ENCODE data around the gene MIEF1.

Gene MIEF1

GRCh38 chr22:39554151-39554550 lies 52.1 kb downstream of the MIEF1 start:
- ATAC-seq, result no peak
- TF ChIP-seq RARB (CRISPR knock-in tag; IDR thresholded peaks at IDR 0.05) (no peak), ESRRG (CRISPR knock-in tag; IDR thresholded peaks at IDR 0.05) (no peak), OSR1 (CRISPR knock-in tag; IDR thresholded peaks at IDR 0.05) (no peak), BACH2 (CRISPR knock-in tag; IDR thresholded peaks at IDR 0.05; ENCODE audit: borderline replicate concordance) (no peak), TCF4 (CRISPR knock-in tag; IDR thresholded peaks at IDR 0.05; ENCODE audit: borderline replicate concordance) (no peak), PPARA (CRISPR knock-in tag; IDR thresholded peaks at IDR 0.05; ENCODE audit: borderline replicate concordance) (no peak), SNAI2 (CRISPR knock-in tag; IDR thresholded peaks at IDR 0.05) (no peak), ZNF70 (CRISPR knock-in tag; IDR thresholded peaks at IDR 0.05) (no peak), ISL1 (CRISPR knock-in tag; IDR thresholded peaks at IDR 0.05) (no peak), ZFP3 (CRISPR knock-in tag; IDR thresholded peaks at IDR 0.05) (no peak), CSDC2 (CRISPR knock-in tag; IDR thresholded peaks at IDR 0.05) (no peak)
- TF ChIP-seq, protein P1, sequence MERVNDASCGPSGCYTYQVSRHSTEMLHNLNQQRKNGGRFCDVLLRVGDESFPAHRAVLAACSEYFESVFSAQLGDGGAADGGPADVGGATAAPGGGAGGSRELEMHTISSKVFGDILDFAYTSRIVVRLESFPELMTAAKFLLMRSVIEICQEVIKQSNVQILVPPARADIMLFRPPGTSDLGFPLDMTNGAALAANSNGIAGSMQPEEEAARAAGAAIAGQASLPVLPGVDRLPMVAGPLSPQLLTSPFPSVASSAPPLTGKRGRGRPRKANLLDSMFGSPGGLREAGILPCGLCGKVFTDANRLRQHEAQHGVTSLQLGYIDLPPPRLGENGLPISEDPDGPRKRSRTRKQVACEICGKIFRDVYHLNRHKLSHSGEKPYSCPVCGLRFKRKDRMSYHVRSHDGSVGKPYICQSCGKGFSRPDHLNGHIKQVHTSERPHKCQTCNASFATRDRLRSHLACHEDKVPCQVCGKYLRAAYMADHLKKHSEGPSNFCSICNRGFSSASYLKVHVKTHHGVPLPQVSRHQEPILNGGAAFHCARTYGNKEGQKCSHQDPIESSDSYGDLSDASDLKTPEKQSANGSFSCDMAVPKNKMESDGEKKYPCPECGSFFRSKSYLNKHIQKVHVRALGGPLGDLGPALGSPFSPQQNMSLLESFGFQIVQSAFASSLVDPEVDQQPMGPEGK (CRISPR knock-in tag; IDR thresholded peaks at IDR 0.05; ENCODE audit: borderline replicate concordance), result no peak

DNA sequence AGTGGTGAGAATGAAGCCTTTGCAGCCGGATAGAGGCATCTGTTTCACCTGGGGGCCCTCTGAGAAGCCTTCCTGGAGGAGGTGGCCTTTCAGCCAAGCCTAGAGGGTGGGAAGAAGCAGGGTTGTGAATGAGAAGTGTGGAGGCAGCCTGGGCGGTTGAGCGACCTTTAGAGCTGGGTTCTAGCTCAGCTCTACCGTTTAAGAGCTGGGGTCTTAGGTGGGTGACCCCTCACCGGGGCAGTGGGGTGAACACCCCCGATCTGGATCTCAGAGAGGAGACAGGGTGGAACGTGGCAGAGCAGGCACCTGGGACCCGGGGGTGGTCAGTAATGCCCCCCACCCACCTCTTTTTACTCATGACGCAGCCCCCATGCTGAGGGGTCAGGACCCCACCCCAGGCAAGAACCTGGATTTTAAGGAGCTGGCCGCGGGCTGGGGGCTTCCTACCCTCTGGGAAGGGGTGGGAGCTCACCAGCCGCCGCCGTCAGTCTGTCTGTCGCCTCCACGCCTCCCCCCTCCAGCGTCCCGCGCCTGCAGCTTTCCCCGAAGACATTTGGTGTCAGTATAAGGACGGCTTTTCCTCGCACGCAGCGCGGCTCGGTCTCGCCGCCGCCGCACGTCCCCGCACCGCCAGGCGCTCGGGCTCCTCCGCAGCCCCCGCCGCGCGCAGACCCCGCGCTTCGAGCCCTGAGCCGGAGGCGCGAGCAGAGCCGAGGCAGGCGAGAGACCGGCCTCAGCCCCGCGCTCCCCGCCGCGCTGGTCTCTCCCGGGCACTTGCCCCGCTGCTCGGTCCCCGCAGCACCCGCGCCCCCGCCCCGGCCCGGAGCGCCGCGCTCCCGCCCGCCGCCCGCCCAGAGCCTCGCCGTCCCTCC lies 55.1 kb downstream of the MIEF1 start:
- TF ChIP-seq OSR1 (CRISPR knock-in tag; IDR thresholded peaks at IDR 0.05) (no peak), ZC3H10 (CRISPR knock-in tag; IDR thresholded peaks at IDR 0.05) (no peak), POU6F1 (CRISPR knock-in tag; IDR thresholded peaks at IDR 0.05; ENCODE audit: borderline replicate concordance, low read depth) (no peak), CSRNP3 (CRISPR knock-in tag; IDR thresholded peaks at IDR 0.05) (no peak), CSDC2 (CRISPR knock-in tag; IDR thresholded peaks at IDR 0.05) (no peak), SNAI2 (CRISPR knock-in tag; IDR thresholded peaks at IDR 0.05) (no peak), ZNF8 (CRISPR knock-in tag; IDR thresholded peaks at IDR 0.05) (no peak)
- TF ChIP-seq, protein P2, sequence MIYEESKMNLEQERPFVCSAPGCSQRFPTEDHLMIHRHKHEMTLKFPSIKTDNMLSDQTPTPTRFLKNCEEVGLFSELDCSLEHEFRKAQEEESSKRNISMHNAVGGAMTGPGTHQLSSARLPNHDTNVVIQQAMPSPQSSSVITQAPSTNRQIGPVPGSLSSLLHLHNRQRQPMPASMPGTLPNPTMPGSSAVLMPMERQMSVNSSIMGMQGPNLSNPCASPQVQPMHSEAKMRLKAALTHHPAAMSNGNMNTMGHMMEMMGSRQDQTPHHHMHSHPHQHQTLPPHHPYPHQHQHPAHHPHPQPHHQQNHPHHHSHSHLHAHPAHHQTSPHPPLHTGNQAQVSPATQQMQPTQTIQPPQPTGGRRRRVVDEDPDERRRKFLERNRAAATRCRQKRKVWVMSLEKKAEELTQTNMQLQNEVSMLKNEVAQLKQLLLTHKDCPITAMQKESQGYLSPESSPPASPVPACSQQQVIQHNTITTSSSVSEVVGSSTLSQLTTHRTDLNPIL (CRISPR knock-in tag; IDR thresholded peaks at IDR 0.05; ENCODE audit: low read depth), result no peak
- ATAC-seq, result no peak

GRCh38 chr22:39558254-39558727 lies 56.2 kb downstream of the MIEF1 start:
- no peak for ATAC-seq
- TF ChIP-seq ZC3H10 (CRISPR knock-in tag; IDR thresholded peaks at IDR 0.05), result no peak
- no peak for TF ChIP-seq OSR1 (CRISPR knock-in tag; IDR thresholded peaks at IDR 0.05)

DNA sequence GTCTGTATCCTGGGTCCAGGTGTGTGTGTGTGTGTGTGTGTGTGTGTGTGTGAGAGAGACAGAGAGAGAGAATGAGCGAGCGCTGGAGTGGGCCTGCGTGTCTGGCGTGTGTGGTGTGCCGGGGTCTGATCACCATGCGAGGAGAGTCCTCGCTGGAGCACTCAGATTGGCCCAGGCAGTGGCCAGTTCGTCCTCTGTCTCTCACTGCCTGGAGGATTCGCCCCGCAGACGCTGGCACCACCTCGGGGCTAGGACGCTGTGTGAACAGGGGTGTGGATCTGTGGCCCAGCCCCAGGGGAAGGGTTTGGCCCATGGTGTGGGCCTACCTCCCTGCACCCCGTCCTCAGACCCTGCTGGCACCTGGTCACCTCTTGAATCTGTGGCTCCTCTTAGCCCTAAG lies 56.9 kb downstream of the MIEF1 start:
- TF ChIP-seq POU6F1 (CRISPR knock-in tag; IDR thresholded peaks at IDR 0.05; ENCODE audit: borderline replicate concordance, low read depth), result no peak
- TF ChIP-seq OSR1 (CRISPR knock-in tag; IDR thresholded peaks at IDR 0.05), result no peak
- TF ChIP-seq ZC3H10 (CRISPR knock-in tag; IDR thresholded peaks at IDR 0.05), result no peak
- no peak for TF ChIP-seq ZFP30 (CRISPR knock-in tag; IDR thresholded peaks at IDR 0.05)
- TF ChIP-seq SNAI2 (CRISPR knock-in tag; IDR thresholded peaks at IDR 0.05), result no peak
- no peak for TF ChIP-seq PPARA (CRISPR knock-in tag; IDR thresholded peaks at IDR 0.05; ENCODE audit: borderline replicate concordance)
- no peak for TF ChIP-seq ESRRG (CRISPR knock-in tag; IDR thresholded peaks at IDR 0.05)
- TF ChIP-seq ARNTL (CRISPR knock-in tag; IDR thresholded peaks at IDR 0.05; ENCODE audit: borderline replicate concordance, low read depth), result no peak
- no peak for TF ChIP-seq ZNF565 (CRISPR knock-in tag; conservative IDR thresholded peaks at IDR 0.05; ENCODE audit: low read depth)
- no peak for TF ChIP-seq BACH2 (CRISPR knock-in tag; IDR thresholded peaks at IDR 0.05; ENCODE audit: borderline replicate concordance)
- TF ChIP-seq, protein P1 (CRISPR knock-in tag; IDR thresholded peaks at IDR 0.05; ENCODE audit: borderline replicate concordance), result no peak
- TF ChIP-seq GLIS3 (CRISPR knock-in tag; IDR thresholded peaks at IDR 0.05), result no peak
- TF ChIP-seq ZNF70 (CRISPR knock-in tag; IDR thresholded peaks at IDR 0.05), result no peak
- TF ChIP-seq CSDC2 (CRISPR knock-in tag; IDR thresholded peaks at IDR 0.05), result no peak
- no peak for TF ChIP-seq ISL1 (CRISPR knock-in tag; IDR thresholded peaks at IDR 0.05)
- TF ChIP-seq TCF4 (CRISPR knock-in tag; IDR thresholded peaks at IDR 0.05; ENCODE audit: borderline replicate concordance), result no peak
- no peak for TF ChIP-seq ZNF8 (CRISPR knock-in tag; IDR thresholded peaks at IDR 0.05)
- ATAC-seq, result no peak

All from SK-N-SH treated with all-trans-retinoic acid at 6 μM for 48 hours (cell line).